ENCODE data around the gene HLCS. TPM values are rescaled to one million over a fixed set of nuclear protein-coding genes. Genes with fewer than 3 reads are reported as not detected.

The HLCS gene
- total RNA-seq, 6 donors from 2014 or later = 15.3 to 34.6 (median 24.1) TPM

DNA sequence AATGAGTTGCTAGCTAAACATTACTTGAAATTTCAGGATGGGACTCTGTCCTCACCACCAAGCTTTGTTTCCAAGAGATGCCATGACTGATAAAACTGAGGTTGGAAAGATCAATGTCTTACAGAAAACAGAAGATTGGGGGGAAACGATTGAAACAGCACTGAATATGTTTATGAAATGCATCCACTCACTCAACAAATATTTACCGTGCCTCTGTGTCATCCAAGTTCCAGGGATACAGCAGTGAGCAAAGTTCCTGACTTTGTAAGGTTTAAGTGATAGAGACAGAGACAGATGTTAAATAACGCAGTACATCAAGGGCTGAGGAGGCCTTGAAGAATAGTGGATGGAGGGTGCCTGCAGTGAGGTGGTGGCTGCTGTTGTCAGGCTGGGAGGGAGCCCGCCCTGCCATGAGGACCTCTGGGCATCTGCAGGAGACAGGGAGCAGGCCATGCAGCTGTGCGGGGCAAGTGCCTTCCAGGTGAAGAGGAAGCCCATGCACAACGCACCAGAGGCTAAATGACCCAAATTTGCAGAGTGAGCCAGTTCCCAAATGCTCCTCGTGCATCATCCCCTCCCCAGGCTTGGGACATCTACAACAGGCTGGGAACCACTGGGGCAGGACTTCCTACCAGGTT, 108.0 kb downstream of the HLCS start:
- WGBS, 2 donors = 86 to 88% methylated on average over 6 to 7 of the region's 7 CpGs
- DNase-seq (no peak), ATAC-seq (ENCODE audit: low FRiP score in 2 of 2) (no peak)
- H3K27me3 ChIP-seq = no peaks in the 10 kb centered on the region
- no peak overlapping the region for H3K4me3 ChIP-seq
- no peaks in the 10 kb centered on the region for H3K9me3 ChIP-seq
- H3K36me3 ChIP-seq = no peaks in the 10 kb centered on the region
- H3K4me1 ChIP-seq = peaks cover 0 to 17% (median 16%) of the 10 kb centered on the region in 4 donors
- no peak overlapping the region for H3K27ac ChIP-seq
- TF ChIP-seq EP300 (IDR thresholded peaks at IDR 0.05) (no peak), POLR2AphosphoS5 (IDR thresholded peaks at IDR 0.05) (no peak), POLR2A (IDR thresholded peaks at IDR 0.05) (no peak)
- TF ChIP-seq, protein P1, sequence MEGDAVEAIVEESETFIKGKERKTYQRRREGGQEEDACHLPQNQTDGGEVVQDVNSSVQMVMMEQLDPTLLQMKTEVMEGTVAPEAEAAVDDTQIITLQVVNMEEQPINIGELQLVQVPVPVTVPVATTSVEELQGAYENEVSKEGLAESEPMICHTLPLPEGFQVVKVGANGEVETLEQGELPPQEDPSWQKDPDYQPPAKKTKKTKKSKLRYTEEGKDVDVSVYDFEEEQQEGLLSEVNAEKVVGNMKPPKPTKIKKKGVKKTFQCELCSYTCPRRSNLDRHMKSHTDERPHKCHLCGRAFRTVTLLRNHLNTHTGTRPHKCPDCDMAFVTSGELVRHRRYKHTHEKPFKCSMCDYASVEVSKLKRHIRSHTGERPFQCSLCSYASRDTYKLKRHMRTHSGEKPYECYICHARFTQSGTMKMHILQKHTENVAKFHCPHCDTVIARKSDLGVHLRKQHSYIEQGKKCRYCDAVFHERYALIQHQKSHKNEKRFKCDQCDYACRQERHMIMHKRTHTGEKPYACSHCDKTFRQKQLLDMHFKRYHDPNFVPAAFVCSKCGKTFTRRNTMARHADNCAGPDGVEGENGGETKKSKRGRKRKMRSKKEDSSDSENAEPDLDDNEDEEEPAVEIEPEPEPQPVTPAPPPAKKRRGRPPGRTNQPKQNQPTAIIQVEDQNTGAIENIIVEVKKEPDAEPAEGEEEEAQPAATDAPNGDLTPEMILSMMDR (IDR thresholded peaks at IDR 0.05) = no peak

DNA sequence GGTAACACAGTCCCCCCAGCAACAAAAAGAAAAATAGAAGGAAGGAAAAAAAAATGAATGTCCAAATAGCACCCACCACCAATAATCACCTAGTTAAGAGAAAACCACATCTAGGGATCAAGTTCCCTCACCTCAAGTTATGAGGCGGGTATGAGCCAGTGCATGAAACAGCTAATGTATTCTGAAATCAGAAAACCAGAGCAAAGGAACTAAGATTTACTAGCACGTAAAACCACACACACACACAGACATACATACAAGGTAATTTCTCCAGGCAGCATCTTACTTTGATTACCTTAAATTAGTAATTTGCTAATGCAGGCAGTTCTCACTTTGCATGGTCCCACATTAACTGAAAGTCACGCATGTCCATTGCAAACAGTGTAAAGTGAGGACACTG, 109.8 kb downstream of the HLCS start:
- TF ChIP-seq EP300 (IDR thresholded peaks at IDR 0.05) (no peak), POLR2AphosphoS5 (IDR thresholded peaks at IDR 0.05) (no peak), POLR2A (IDR thresholded peaks at IDR 0.05) (no peak)
- TF ChIP-seq, protein P1 (IDR thresholded peaks at IDR 0.05) = no peak
- peaks cover 0 to 17% (median 16%) of the 10 kb centered on the region in 4 donors for H3K4me1 ChIP-seq
- no peaks in the 10 kb centered on the region for H3K9me3 ChIP-seq
- ATAC-seq (ENCODE audit: low FRiP score in 2 of 2) (no peak), DNase-seq (no peak)
- no peaks in the 10 kb centered on the region for H3K27me3 ChIP-seq
- no peak overlapping the region for H3K4me3 ChIP-seq
- no peak overlapping the region for H3K27ac ChIP-seq
- WGBS, 2 donors = 93 to 96% methylated on average over 3 of the region's 3 CpGs
- no peaks in the 10 kb centered on the region for H3K36me3 ChIP-seq

DNA sequence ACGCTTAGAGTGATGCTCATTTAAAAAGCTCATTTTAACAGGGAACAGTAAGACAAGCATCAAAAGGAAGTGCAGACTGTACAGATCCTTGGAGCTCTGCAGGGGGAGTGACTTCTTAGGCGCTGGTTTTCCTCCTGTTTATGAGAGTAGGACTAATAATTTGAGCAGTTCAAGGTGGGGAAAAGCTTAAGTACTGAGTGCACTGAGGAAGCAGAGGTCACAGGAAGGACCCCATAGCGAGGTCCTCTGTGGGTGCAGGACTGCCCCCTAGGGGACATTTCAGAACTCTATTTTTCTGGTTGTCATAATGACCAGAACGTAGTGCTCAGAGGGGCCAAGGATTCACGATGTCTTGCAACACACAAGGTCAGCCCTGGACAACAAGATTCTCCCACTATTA, 112.1 kb downstream of the HLCS start:
- DNase-seq (no peak), ATAC-seq (ENCODE audit: low FRiP score in 2 of 2) (no peak)
- H3K36me3 ChIP-seq = no peaks in the 10 kb centered on the region
- H3K27ac ChIP-seq = no peak overlapping the region
- no peaks in the 10 kb centered on the region for H3K4me1 ChIP-seq
- H3K4me3 ChIP-seq = no peak overlapping the region
- H3K27me3 ChIP-seq = no peaks in the 10 kb centered on the region
- 44 to 46% methylated on average over 5 of the region's 5 CpGs for WGBS, 2 donors
- no peaks in the 10 kb centered on the region for H3K9me3 ChIP-seq
- TF ChIP-seq POLR2A (IDR thresholded peaks at IDR 0.05) = no peak
- TF ChIP-seq EP300 (IDR thresholded peaks at IDR 0.05) = no peak
- TF ChIP-seq, protein P1 (IDR thresholded peaks at IDR 0.05) = peak in 4 of 6 experiments; percentile 23 to 38 (median 26)

DNA sequence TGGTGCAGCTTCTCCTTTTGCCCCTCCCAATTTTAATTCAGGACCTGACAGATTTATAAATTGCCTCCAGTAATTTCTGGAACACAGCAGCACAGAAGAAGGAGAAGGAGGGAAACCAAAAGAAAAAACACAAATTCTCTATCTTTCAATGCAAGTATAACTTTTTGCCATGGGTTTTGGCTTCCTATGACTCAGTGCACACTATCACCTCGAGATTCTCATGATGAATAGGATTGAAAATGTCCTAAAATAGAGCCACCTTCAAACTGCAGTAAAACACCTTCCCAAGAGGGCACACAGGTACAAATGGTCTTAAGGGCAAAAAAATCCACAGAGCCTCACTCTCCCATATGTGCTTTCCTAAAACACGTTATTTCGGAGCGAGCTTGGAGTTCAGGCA, 113.6 kb downstream of the HLCS start:
- TF ChIP-seq POLR2AphosphoS5 (IDR thresholded peaks at IDR 0.05) (no peak), POLR2A (IDR thresholded peaks at IDR 0.05) (no peak)
- Histone ChIP-seq H3K27me3 (no peaks in the 10 kb centered on the region), H3K4me3 (no peak overlapping the region), H3K36me3 (no peaks in the 10 kb centered on the region), H3K4me1 (no peaks in the 10 kb centered on the region), H3K27ac (no peak overlapping the region), H3K9me3 (no peaks in the 10 kb centered on the region)
- ATAC-seq (ENCODE audit: low FRiP score in 2 of 2) (no peak), DNase-seq (no peak)
- WGBS, 2 donors = 90 to 95% methylated on average over 4 of the region's 4 CpGs

DNA sequence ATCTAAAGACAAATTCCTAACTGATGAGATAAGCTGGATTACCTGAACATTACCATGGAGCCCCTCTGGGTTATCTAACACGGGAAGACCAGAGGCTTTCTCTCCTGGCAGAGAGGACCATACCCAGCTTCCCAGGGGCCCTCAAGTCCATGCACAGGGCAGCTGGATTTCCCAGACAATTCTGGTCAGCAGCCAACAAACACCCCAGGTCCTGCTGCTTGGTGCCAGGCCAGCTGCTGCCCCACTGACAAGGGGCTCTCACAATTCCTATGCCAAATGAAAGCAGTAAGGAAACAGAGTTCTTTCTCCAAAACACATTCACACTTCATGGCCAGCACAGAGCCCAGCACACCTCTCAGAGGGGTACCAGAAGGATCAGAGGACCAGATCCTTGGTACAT, 114.2 kb downstream of the HLCS start:
- Histone ChIP-seq H3K9me3 (no peaks in the 10 kb centered on the region), H3K27me3 (no peaks in the 10 kb centered on the region)
- 40 to 85% methylated on average over 1 of the region's 1 CpG for WGBS, 2 donors

DNA sequence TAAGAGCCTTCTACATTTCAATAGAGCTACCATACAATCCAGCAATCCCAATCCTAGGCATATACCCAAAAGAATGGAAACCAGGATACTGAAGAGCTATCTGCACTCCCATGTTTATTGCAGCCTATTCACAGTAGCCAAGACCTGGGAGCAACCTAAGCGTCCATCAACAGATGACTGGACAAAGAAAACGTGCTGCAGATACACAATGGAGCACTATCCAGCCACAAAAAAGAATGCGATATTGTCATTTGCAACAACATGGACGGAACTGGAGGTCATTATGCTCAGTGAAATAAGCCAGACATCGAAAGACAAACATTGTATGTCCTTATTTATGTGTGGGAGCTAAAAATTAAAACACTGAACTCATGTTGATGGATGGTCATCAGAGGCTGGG, 115.3 kb downstream of the HLCS start:
- WGBS, 2 donors = 78 to 91% methylated on average over 5 of the region's 5 CpGs

More for the DNA sequence above, 114.2 kb downstream of the HLCS start:
- no peak for DNase-seq
- H3K36me3 ChIP-seq = no peaks in the 10 kb centered on the region
- no peak overlapping the region for H3K27ac ChIP-seq
- TF ChIP-seq POLR2AphosphoS5 (IDR thresholded peaks at IDR 0.05) = no peak
- H3K4me3 ChIP-seq = no peak overlapping the region
- no peak for ATAC-seq (ENCODE audit: low FRiP score in 2 of 2)
- H3K4me1 ChIP-seq = no peaks in the 10 kb centered on the region

More for the DNA sequence above, 115.3 kb downstream of the HLCS start:
- H3K27me3 ChIP-seq = no peaks in the 10 kb centered on the region
- ATAC-seq (ENCODE audit: low FRiP score in 2 of 2) (no peak), DNase-seq (no peak)
- H3K4me3 ChIP-seq = no peak overlapping the region
- H3K9me3 ChIP-seq = no peaks in the 10 kb centered on the region
- no peaks in the 10 kb centered on the region for H3K36me3 ChIP-seq
- TF ChIP-seq EP300 (IDR thresholded peaks at IDR 0.05) (no peak), POLR2AphosphoS5 (IDR thresholded peaks at IDR 0.05) (no peak), POLR2A (IDR thresholded peaks at IDR 0.05) (no peak)
- TF ChIP-seq, protein P1 (IDR thresholded peaks at IDR 0.05) = no peak
- H3K27ac ChIP-seq = no peak overlapping the region
- H3K4me1 ChIP-seq = no peaks in the 10 kb centered on the region
